Lung (tissue), 12 donors: Measurements from ENCODE around the gene PALM3. TPM values are rescaled to one million over a fixed set of nuclear protein-coding genes. Genes with fewer than 3 reads are reported as not detected.

Experiments
- ATAC-seq: fragments of 200-7000 bp; cut with Tn5 transposase; one replicate; pipeline ENCODE4 v1.9.1; 2020; ENCODE audit warnings: moderate number of reproducible peaks; ENCODE audit not compliant: insufficient read depth, low FRiP score
- DNase-seq, 3 donors: peaks; one replicate each; pipeline ENCODE4 v3.0.0-alpha.2; 2013 to 2017
- H3K27ac ChIP-seq, 2 donors: one replicate each; pipeline ENCODE4 v1.5.1; 2013; ENCODE audit warnings: mild to moderate bottlenecking in 2 of 2, moderate library complexity in 2 of 2, control low read depth in 1 of 2, inconsistent platforms in 1 of 2, low read depth in 1 of 2, low read length in 1 of 2
- H3K27me3 ChIP-seq, 3 donors: one replicate each; pipeline ENCODE4 v1.5.1; 2013; ENCODE audit warnings: low read length in 2 of 3; ENCODE audit not compliant: control insufficient read depth in 3 of 3, insufficient read depth in 3 of 3
- H3K36me3 ChIP-seq, 4 donors: one replicate each; pipeline ENCODE4 v1.5.1; 2013; ENCODE audit warnings: low read length in 4 of 4, mild to moderate bottlenecking in 1 of 4, moderate library complexity in 1 of 4; ENCODE audit not compliant: control insufficient read depth in 4 of 4, insufficient read depth in 4 of 4
- H3K4me1 ChIP-seq, 5 donors: one replicate each; pipeline ENCODE4 v1.5.1; 2013; ENCODE audit warnings: low read length in 5 of 5, mild to moderate bottlenecking in 2 of 5, moderate library complexity in 1 of 5; ENCODE audit not compliant: control insufficient read depth in 5 of 5, insufficient read depth in 5 of 5
- H3K4me3 ChIP-seq: one replicate; pipeline ENCODE4 v1.5.1; 2013; ENCODE audit warnings: mild to moderate bottlenecking, control low read depth, moderate library complexity
- H3K9ac ChIP-seq, 2 donors: one replicate each; pipeline ENCODE4 v1.5.1; 2013; ENCODE audit warnings: low read length in 2 of 2, control low read depth in 1 of 2; ENCODE audit not compliant: insufficient read depth in 1 of 2
- H3K9me3 ChIP-seq, 4 donors: one replicate each; pipeline ENCODE4 v1.5.1; 2013; ENCODE audit warnings: low read length in 3 of 4, mild to moderate bottlenecking in 1 of 4, moderate library complexity in 1 of 4; ENCODE audit not compliant: control insufficient read depth in 4 of 4, insufficient read depth in 3 of 4
- CTCF ChIP-seq: IDR thresholded peaks from 2 replicates; pipeline ENCODE4 v1.5.1; 2012; ENCODE audit warnings: mild to moderate bottlenecking; ENCODE audit errors: control extremely low read depth, extremely low read depth
- WGBS, 2 donors: extraction: QIAGEN DNeasy Blood & Tissue Kit; methylation state at CpG; one replicate each; pipeline ENCODE4 v1.1.7; 2013; 5-methylcytosine and 5-hydroxymethylcytosine counted together
- polyA plus RNA-seq, 2 donors: library from polyadenylated mRNA; stranded (reverse); fragments of 200-250 nt; gene quantifications; one replicate each; pipeline ENCODE4 v1.2.1, GENCODE V29; 2013
- total RNA-seq, 2 donors: library from RNA; depleted of rRNA in 1 of 2; stranded (reverse); fragments of >200 nt in 1 of 2; gene quantifications; one replicate each; pipeline ENCODE4 v1.2.1, GENCODE V29; 2014 to 2021
- donor health status: control.
- donor health status: control.
- donor health status: Bipolar disorder and iron deficiency.
- donor health status: healthy.
- donor health status: DM: yes; HTN: yes; CAD: no.

PALM3 gene
- total and polyA plus RNA-seq, 4 donors: 0.71 to 20.6 (median 8.4) TPM

DNA sequence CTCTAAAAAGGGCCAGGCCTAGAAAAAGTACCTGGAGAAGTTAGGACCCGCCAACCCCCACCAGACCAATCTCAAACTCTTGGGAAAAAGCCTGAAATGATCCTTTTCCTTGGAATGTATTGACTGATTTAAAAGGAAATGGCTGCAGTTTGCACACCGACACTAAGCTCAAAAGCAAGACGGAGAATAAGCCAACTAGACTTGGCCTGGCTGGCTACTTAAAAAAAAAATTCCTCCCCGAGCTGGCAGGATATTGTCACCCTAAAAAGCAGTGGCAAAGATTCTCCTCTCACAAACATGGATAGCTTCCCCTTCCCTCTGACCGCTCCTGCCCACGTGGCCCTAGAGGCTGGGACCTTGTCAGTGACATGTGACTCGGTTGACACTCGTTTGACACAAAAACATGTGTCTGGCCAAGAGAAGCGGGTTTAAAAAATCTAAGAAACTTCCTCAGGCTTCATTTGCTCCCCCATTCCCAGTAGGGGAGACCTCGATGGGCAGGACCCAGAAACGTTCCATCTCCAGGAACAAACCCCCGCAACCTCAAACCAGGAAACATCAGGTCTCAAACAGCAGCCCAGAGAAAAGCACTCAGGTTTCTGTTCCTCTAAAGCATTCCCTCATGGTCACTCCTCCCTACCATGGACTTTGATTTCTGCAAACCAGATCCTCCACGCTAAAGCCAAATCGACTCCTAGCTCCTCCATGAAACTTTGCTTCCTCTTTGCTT lies 57.1 kb downstream of the PALM3 start:
- Histone ChIP-seq H3K27ac (peak overlapping the region; percentile 94 to 97), H3K9ac (peak overlapping the region in 1 of 2 donors; percentile 15), H3K27me3 (no peaks in the 10 kb centered on the region), H3K4me3 (no peak overlapping the region), H3K4me1 (peaks cover 0 to 5% (median 3%) of the 10 kb centered on the region in 5 donors), H3K9me3 (no peaks in the 10 kb centered on the region), H3K36me3 (no peaks in the 10 kb centered on the region)
- no peak for ATAC-seq
- TF ChIP-seq CTCF: no peak
- 17% methylated on average over 14 of the region's 14 CpGs for whole genome bisulfite sequencing, 2 donors
- peak in 2 of 3 donors; percentile 37 to 49 for DNase-seq

Other genes starting within 250 kb of the PALM3 start
- 1 to 10 TPM in 1 of 2 donors, not detected in 1; 1.5 TPM for gene NANOS3, start 184.9 kb downstream of the PALM3 start, total RNA-seq
- under 1 TPM; 0.81 to 0.82 TPM for gene NANOS3, start 184.9 kb downstream of the PALM3 start, polyA plus RNA-seq
- gene BRME1, start 156.0 kb downstream of the PALM3 start, total RNA-seq: 1 to 10 TPM; 2.9 to 3.0 TPM
- 1 to 10 TPM; 1.3 to 3.2 TPM for gene BRME1, start 156.0 kb downstream of the PALM3 start, polyA plus RNA-seq
- 10 to 100 TPM; 19.9 to 39.5 TPM for gene CC2D1A, start 155.9 kb downstream of the PALM3 start, total RNA-seq
- 10 to 100 TPM; 19.3 to 38.9 TPM for gene CC2D1A, start 155.9 kb downstream of the PALM3 start, polyA plus RNA-seq
- gene PODNL1, start 123.7 kb downstream of the PALM3 start, total RNA-seq: 1 to 10 TPM in 1 of 2 donors, under 1 TPM in 1; 0.88 to 6.4 TPM
- gene PODNL1, start 123.7 kb downstream of the PALM3 start, polyA plus RNA-seq: under 1 TPM; 0.55 to 0.95 TPM
- 10 to 100 TPM; 13.8 to 37.9 TPM for gene DCAF15, start 109.6 kb downstream of the PALM3 start, total RNA-seq
- gene DCAF15, start 109.6 kb downstream of the PALM3 start, polyA plus RNA-seq: 10 to 100 TPM; 29.0 to 56.1 TPM
- gene RFX1, start 55.8 kb downstream of the PALM3 start, total RNA-seq: 10 to 100 TPM; 10.1 to 18.6 TPM
- gene RFX1, start 55.8 kb downstream of the PALM3 start, polyA plus RNA-seq: 1 to 10 TPM; 5.7 to 5.9 TPM
- under 1 TPM in 1 of 2 donors, not detected in 1; 0.52 TPM for gene RLN3, start 33.9 kb downstream of the PALM3 start, total RNA-seq
- gene RLN3, start 33.9 kb downstream of the PALM3 start, polyA plus RNA-seq: under 1 TPM in 1 of 2 donors, not detected in 1; 0.50 TPM
- gene IL27RA, start 30.3 kb downstream of the PALM3 start, total RNA-seq: 10 to 100 TPM in 1 of 2 donors, 1 to 10 TPM in 1; 8.4 to 21.5 TPM
- gene IL27RA, start 30.3 kb downstream of the PALM3 start, polyA plus RNA-seq: 10 to 100 TPM in 1 of 2 donors, 1 to 10 TPM in 1; 7.0 to 22.7 TPM
- 10 to 100 TPM in 1 of 2 donors, 1 to 10 TPM in 1; 3.5 to 10.7 TPM for gene MISP3, start 10.7 kb upstream of the PALM3 start, total RNA-seq
- gene MISP3, start 10.7 kb upstream of the PALM3 start, polyA plus RNA-seq: 10 to 100 TPM in 1 of 2 donors, 1 to 10 TPM in 1; 4.1 to 11.2 TPM
- gene C19orf67, start 23.7 kb upstream of the PALM3 start, total RNA-seq: 1 to 10 TPM in 1 of 2 donors, under 1 TPM in 1; 0.37 to 1.0 TPM
- gene C19orf67, start 23.7 kb upstream of the PALM3 start, polyA plus RNA-seq: under 1 TPM in 1 of 2 donors, not detected in 1; 0.38 TPM
- 10 to 100 TPM; 32.9 to 48.8 TPM for gene SAMD1, start 28.7 kb upstream of the PALM3 start, total RNA-seq
- 10 to 100 TPM; 36.8 to 42.1 TPM for gene SAMD1, start 28.7 kb upstream of the PALM3 start, polyA plus RNA-seq
- gene PRKACA, start 55.7 kb upstream of the PALM3 start, total RNA-seq: 100 to 1,000 TPM in 1 of 2 donors, 10 to 100 TPM in 1; 43.7 to 103 TPM
- 10 to 100 TPM; 54.3 to 81.5 TPM for gene PRKACA, start 55.7 kb upstream of the PALM3 start, polyA plus RNA-seq
- gene ASF1B, start 74.5 kb upstream of the PALM3 start, total RNA-seq: 1 to 10 TPM; 2.4 to 3.5 TPM
- 1 to 10 TPM; 4.1 to 5.9 TPM for gene ASF1B, start 74.5 kb upstream of the PALM3 start, polyA plus RNA-seq
- gene ADGRL1, start 144.1 kb upstream of the PALM3 start, total RNA-seq: 10 to 100 TPM; 22.6 to 35.9 TPM
- 10 to 100 TPM in 1 of 2 donors, 1 to 10 TPM in 1; 9.4 to 16.0 TPM for gene ADGRL1, start 144.1 kb upstream of the PALM3 start, polyA plus RNA-seq